Duodenal mucosa (tissue), 2 donors: ENCODE results near the gene ARSJ.

Experiments used
- H3K27ac ChIP-seq: one replicate; pipeline ENCODE4 v1.7.0; 2013; ENCODE audit warnings: low read depth, low read length
- H3K27me3 ChIP-seq, 2 donors: one replicate each; pipeline ENCODE4 v1.7.0; 2013; ENCODE audit warnings: low read length in 2 of 2, control low read depth in 1 of 2; ENCODE audit not compliant: insufficient read depth in 2 of 2, control insufficient read depth in 1 of 2
- H3K36me3 ChIP-seq, 2 donors: one replicate each; pipeline ENCODE4 v1.7.0; 2013; ENCODE audit warnings: low read length in 2 of 2, control low read depth in 1 of 2; ENCODE audit not compliant: insufficient read depth in 2 of 2, control insufficient read depth in 1 of 2
- H3K4me1 ChIP-seq, 2 donors: one replicate each; pipeline ENCODE4 v1.7.0; 2013; ENCODE audit warnings: low read length in 2 of 2, control low read depth in 1 of 2; ENCODE audit not compliant: insufficient read depth in 2 of 2, control insufficient read depth in 1 of 2
- H3K4me3 ChIP-seq, 2 donors: one replicate each; pipeline ENCODE4 v1.7.0; 2013; ENCODE audit warnings: low read length in 2 of 2, low read depth in 1 of 2
- H3K9ac ChIP-seq, 2 donors: one replicate each; pipeline ENCODE4 v1.7.0; 2013; ENCODE audit warnings: low read length in 2 of 2, low read depth in 1 of 2
- H3K9me3 ChIP-seq, 2 donors: one replicate each; pipeline ENCODE4 v1.7.0; 2013; ENCODE audit warnings: low read length in 2 of 2, control low read depth in 1 of 2; ENCODE audit not compliant: control insufficient read depth in 1 of 2

ARSJ gene

GRCh38 chr4:113974467-113974866 lies 5.0 kb downstream of the ARSJ start:
- H3K4me3 ChIP-seq: no peak overlapping the region
- H3K9ac ChIP-seq: no peak overlapping the region
- H3K27me3 ChIP-seq: peaks cover 0 to 2% of the 10 kb centered on the region in 2 donors
- no peak overlapping the region for H3K27ac ChIP-seq
- peaks cover 0 to 2% of the 10 kb centered on the region in 2 donors for H3K4me1 ChIP-seq
- no peaks in the 10 kb centered on the region for H3K9me3 ChIP-seq
- H3K36me3 ChIP-seq: no peaks in the 10 kb centered on the region

- H3K9ac ChIP-seq: no peak overlapping the region
- H3K36me3 ChIP-seq: no peaks in the 10 kb centered on the region
- H3K27ac ChIP-seq: no peak overlapping the region
- no peaks in the 10 kb centered on the region for H3K9me3 ChIP-seq
- no peaks in the 10 kb centered on the region for H3K27me3 ChIP-seq
- no peak overlapping the region for H3K4me3 ChIP-seq
- H3K4me1 ChIP-seq: no peaks in the 10 kb centered on the region
These were observed 6.1 kb downstream of the ARSJ start for GRCh38 chr4:113973345-113973744.

GRCh38 chr4:113972781-113973180 lies 6.7 kb downstream of the ARSJ start:
- Histone ChIP-seq H3K27ac (no peak overlapping the region), H3K4me3 (no peak overlapping the region), H3K36me3 (no peaks in the 10 kb centered on the region), H3K27me3 (no peaks in the 10 kb centered on the region), H3K9ac (no peak overlapping the region), H3K9me3 (no peaks in the 10 kb centered on the region), H3K4me1 (no peaks in the 10 kb centered on the region)

- H3K4me3 ChIP-seq: no peak overlapping the region
- H3K36me3 ChIP-seq: no peaks in the 10 kb centered on the region
- H3K9me3 ChIP-seq: no peaks in the 10 kb centered on the region
- no peak overlapping the region for H3K9ac ChIP-seq
- no peaks in the 10 kb centered on the region for H3K27me3 ChIP-seq
- no peak overlapping the region for H3K27ac ChIP-seq
- H3K4me1 ChIP-seq: no peaks in the 10 kb centered on the region
These were observed 7.6 kb downstream of the ARSJ start for GRCh38 chr4:113971706-113972360.

- H3K9ac ChIP-seq: no peak overlapping the region
- no peak overlapping the region for H3K27ac ChIP-seq
- H3K9me3 ChIP-seq: no peaks in the 10 kb centered on the region
- no peaks in the 10 kb centered on the region for H3K27me3 ChIP-seq
- no peak overlapping the region for H3K4me3 ChIP-seq
- H3K4me1 ChIP-seq: no peaks in the 10 kb centered on the region
- no peaks in the 10 kb centered on the region for H3K36me3 ChIP-seq
These were observed 9.6 kb downstream of the ARSJ start for GRCh38 chr4:113969709-113970334.

GRCh38 chr4:113968473-113968872 lies 11.0 kb downstream of the ARSJ start:
- no peaks in the 10 kb centered on the region for H3K36me3 ChIP-seq
- H3K9ac ChIP-seq: no peak overlapping the region
- H3K4me3 ChIP-seq: no peak overlapping the region
- H3K4me1 ChIP-seq: no peaks in the 10 kb centered on the region
- no peaks in the 10 kb centered on the region for H3K9me3 ChIP-seq
- no peak overlapping the region for H3K27ac ChIP-seq
- H3K27me3 ChIP-seq: no peaks in the 10 kb centered on the region

- Histone ChIP-seq H3K4me1 (peaks cover 0 to 1% of the 10 kb centered on the region in 2 donors), H3K4me3 (no peak overlapping the region), H3K36me3 (no peaks in the 10 kb centered on the region), H3K9me3 (no peaks in the 10 kb centered on the region), H3K27me3 (no peaks in the 10 kb centered on the region), H3K27ac (no peak overlapping the region), H3K9ac (no peak overlapping the region)
These were observed 11.8 kb downstream of the ARSJ start for GRCh38 chr4:113967687-113968086.

GRCh38 chr4:113962719-113963265 lies 16.7 kb downstream of the ARSJ start:
- Histone ChIP-seq H3K9me3 (no peaks in the 10 kb centered on the region), H3K9ac (no peak overlapping the region), H3K4me3 (no peak overlapping the region), H3K4me1 (peaks cover 10 to 11% of the 10 kb centered on the region in 2 donors), H3K27me3 (no peaks in the 10 kb centered on the region), H3K27ac (no peak overlapping the region), H3K36me3 (no peaks in the 10 kb centered on the region)

GRCh38 chr4:113962016-113962347 lies 17.5 kb downstream of the ARSJ start:
- no peak overlapping the region for H3K9ac ChIP-seq
- no peak overlapping the region for H3K4me3 ChIP-seq
- peaks cover 10 to 11% of the 10 kb centered on the region in 2 donors for H3K4me1 ChIP-seq
- H3K36me3 ChIP-seq: no peaks in the 10 kb centered on the region
- H3K9me3 ChIP-seq: no peaks in the 10 kb centered on the region
- no peaks in the 10 kb centered on the region for H3K27me3 ChIP-seq
- H3K27ac ChIP-seq: no peak overlapping the region

- Histone ChIP-seq H3K4me3 (no peak overlapping the region), H3K4me1 (peaks cover 11 to 14% of the 10 kb centered on the region in 2 donors), H3K27me3 (no peaks in the 10 kb centered on the region), H3K9ac (no peak overlapping the region), H3K9me3 (no peaks in the 10 kb centered on the region), H3K36me3 (no peaks in the 10 kb centered on the region), H3K27ac (no peak overlapping the region)
These were observed 18.6 kb downstream of the ARSJ start for GRCh38 chr4:113960684-113961321.
